Urothelium cell line (cell line): ENCODE data around the gene PLEKHG5.

Experiments
- DNase-seq: peaks from one replicate; pipeline ENCODE4 v3.0.0; 2011; ENCODE audit warnings: low spot score, mixed read lengths
- FAIRE-seq: peaks from 2 replicates; lab custom pipeline; 2011; peaks lifted over from hg19 to GRCh38; lab: Jason Lieb, UNC

Gene PLEKHG5, protein sequence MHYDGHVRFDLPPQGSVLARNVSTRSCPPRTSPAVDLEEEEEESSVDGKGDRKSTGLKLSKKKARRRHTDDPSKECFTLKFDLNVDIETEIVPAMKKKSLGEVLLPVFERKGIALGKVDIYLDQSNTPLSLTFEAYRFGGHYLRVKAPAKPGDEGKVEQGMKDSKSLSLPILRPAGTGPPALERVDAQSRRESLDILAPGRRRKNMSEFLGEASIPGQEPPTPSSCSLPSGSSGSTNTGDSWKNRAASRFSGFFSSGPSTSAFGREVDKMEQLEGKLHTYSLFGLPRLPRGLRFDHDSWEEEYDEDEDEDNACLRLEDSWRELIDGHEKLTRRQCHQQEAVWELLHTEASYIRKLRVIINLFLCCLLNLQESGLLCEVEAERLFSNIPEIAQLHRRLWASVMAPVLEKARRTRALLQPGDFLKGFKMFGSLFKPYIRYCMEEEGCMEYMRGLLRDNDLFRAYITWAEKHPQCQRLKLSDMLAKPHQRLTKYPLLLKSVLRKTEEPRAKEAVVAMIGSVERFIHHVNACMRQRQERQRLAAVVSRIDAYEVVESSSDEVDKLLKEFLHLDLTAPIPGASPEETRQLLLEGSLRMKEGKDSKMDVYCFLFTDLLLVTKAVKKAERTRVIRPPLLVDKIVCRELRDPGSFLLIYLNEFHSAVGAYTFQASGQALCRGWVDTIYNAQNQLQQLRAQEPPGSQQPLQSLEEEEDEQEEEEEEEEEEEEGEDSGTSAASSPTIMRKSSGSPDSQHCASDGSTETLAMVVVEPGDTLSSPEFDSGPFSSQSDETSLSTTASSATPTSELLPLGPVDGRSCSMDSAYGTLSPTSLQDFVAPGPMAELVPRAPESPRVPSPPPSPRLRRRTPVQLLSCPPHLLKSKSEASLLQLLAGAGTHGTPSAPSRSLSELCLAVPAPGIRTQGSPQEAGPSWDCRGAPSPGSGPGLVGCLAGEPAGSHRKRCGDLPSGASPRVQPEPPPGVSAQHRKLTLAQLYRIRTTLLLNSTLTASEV

DNA sequence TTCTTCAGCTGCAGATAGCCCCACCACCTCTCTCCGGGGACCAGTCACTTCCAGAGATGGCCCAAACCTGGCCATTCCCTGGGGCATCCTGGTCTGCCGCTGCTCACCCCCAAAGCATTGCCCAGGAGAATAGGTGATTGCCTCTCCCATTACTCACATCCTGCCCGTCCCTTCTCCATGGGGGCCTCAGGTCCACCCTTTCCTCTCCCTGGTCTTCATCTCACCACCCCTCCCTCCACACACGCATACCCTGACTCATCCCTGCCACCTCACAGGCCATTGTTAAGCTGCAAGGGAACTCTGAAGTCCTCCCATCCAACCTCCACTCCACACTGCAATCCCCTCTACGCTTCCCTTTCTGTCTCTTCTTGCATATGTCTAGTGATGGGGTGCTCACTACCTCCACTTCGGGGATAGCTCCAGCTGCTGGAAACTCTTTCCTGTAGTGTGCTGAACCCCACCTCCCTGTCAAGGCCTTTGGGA lies at the start of gene PLEKHG5:
Gene PLEKHG5 (minus strand): TSS at position 188 of the 483 bp plus-strand sequence. CDS start 14,096 bp downstream, outside the sequence.
- DNase-seq (peak; percentile 67), FAIRE-seq (no peak)

DNA sequence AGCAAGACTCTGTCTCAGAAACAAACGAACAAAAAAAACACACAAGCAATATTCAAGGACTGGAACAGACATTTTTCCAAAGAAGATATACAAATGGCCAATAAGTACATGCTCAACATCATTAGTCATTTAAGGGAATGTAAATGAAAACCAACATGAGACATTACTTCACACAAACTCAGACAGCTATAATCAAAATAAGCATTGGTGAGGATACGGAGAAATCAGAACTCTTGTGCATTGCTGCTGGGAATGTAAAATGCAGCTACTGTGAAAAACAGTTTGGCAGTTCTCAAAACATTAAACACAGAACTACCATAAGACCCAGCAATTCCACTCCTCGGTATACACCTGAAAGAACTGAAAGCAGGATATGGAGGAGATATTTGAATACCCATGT lies 47.5 kb upstream of the PLEKHG5 start:
- no peak for DNase-seq
- no peak for FAIRE-seq

DNA sequence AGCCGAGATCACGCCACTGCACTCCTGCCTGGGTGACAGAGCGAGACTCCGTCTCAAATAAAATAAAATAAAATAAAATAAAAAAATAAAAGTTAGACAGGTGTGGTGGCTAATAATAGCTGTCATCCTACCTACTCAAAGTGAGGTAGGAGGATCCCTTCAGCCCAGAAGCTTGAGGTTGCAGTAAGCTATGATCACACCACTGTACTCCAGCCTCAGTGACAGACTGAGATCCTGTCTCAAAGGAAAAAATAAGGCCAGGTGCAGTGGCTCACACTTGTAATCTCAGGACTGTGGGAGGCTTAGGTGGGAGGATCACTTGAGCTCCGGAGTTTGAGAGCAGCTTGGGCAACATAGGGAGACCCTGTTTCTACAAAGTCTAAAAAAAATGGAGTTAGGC lies 44.8 kb upstream of the PLEKHG5 start:
- FAIRE-seq, result no peak
- DNase-seq, result no peak

DNA sequence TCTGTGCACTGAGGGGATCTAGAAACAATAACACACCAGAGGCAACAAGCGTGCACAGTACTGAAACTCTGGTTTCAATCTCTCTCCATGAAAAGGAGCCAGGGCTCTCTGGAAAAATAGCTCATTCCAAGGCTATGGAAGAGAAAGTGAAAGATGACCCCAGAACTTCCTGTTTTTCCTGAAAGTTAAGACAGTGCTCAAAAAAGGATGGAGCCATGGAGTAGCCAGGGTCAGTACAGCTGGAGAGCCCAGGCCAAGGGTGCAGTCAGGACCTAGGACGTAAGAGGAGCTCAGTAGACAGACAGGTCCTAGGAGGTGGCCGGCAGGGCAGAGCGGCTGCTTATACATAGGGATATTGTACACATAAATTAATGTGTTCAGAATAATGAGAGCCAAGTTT lies 43.7 kb upstream of the PLEKHG5 start:
- FAIRE-seq (no peak), DNase-seq (no peak)

DNA sequence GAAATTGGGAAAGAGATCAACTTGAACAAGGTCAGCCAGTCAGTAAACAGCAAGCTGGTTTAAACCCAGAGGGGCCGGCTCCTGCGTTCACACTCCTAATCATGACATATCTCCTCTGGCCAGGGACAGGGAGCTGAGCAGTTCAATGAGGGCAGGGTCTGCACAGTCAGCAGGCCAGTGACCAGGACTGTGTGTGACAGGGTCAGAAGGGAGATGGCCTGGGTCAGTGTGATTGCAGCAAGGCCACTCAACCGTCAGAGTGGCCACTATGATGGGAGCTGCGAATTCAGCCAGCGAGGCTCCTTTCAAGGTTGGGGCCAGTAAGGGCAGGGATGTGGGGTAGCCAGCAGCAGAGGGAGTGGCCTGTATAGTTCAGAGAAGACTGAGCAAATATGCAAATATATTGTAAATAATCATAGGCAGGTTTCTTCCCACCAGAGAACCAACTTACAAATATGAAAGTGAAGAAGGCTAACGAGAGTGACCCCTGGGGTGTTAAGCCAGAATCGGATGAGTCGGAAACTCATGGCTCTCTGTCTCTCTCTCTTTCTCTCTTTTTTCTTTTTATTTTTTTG lies 42.9 kb upstream of the PLEKHG5 start:
- no peak for DNase-seq

DNA sequence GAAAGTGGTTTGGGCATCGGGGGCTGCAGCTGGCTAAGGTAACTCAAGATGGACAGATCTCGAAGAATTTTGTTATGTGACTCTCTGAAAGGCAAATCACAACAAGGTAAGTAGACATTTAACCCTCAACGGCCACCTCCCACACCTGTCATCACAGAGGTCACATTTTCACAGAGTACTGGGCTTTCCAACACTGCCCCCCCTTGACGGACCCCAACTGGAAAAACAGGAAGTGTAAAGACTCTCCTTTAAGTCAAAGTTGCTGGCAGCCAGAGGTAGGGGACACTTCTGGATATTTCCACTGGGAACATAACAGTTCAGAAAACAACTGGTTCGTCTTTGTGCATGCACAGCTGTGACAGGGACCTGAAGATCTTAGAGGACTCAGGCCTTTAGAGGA lies 40.5 kb upstream of the PLEKHG5 start:
- no peak for FAIRE-seq
- no peak for DNase-seq

More for the DNA sequence above, 42.9 kb upstream of the PLEKHG5 start:
- FAIRE-seq, result no peak

DNA sequence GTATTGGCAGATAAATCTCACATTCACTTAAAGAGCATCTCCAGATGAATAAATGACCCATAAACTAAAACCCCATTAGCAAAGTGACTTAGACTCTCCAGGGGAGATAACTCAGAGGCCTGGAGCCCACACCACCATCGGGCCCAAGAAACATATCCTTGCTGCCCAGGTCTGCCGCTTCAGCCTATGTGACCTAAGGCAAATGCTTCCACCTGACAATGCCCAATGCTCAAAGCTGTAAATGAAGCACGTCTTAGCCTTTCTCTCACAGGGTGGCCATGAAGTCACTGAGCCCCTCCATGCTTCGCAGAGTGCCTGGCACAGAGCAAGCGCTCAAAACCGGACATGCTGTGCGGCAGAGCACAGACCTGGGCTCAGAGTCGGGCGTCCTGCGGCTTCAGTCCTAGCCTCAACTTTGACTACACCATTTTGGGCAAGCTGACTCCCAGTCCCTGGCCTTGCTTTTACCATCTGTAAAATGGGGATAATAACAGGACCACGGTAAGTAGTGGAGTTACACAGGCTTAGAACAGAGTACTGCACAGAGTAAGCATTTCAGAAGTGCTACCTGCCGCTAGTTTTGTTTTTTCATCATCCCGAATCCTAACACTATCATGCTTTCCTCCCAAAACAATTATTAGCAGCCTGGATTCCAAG lies 39.2 kb upstream of the PLEKHG5 start:
- DNase-seq (no peak), FAIRE-seq (no peak)

DNA sequence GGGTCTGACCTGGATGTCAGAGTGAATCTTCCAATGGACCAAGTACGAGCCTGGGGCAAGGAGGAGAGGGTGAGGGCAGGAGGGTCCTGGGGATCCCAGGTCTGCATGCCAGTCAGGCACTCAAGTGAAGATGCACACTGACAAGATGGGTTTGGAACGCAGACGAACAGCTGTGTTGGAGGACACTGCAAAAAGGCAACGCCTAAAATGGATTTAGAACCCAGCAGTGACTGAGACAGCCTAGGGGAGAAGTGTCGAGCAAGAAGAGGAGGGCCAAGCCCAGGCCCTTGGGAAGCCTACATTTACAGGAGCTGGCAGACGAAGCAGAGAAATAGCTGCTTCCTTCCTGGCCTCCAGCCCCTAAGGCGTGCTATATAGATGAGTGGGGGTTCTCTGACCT lies 37.0 kb upstream of the PLEKHG5 start:
- FAIRE-seq, result no peak

DNA sequence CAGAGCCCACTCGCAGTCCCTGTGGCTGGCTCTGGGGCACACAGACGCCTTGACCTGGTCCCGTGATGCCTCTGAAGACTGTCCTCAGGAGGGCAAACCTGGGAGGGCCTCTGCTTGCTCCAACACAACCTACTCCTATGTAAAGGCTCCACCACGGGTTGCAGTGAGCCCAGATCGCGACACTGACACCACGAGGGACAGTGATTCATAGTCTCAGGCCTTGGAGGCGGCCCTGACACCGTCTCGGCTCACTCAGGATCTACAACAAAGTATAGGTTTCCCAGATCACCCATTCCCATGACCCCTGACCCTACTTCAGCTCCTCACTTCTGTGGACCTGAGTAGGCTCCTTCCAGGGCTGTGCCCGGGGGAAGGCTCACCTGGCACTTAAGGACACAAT lies 34.8 kb upstream of the PLEKHG5 start:
- no peak for FAIRE-seq

More for the DNA sequence above, 37.0 kb upstream of the PLEKHG5 start:
- DNase-seq, result no peak

DNA sequence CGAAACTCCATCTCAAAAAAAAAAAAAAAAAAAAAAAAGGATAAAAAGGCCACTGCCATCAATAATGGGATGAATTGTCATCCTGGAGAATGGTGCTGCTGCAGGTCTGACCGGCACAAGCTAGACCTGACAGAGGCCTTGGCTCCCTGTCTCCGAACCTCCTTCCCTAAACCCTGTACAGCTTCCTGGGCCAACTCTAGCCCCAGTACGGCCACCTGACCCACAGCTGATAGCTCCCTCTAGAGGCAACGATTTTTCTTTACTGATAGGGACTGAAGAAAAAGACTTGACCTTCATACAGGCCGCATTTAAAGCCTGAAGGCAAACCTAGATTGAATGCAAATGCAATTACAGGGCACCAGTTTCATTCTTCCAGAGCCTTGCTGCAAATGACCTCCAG lies 32.1 kb upstream of the PLEKHG5 start:
- FAIRE-seq, result no peak
- peak; percentile 18 for DNase-seq

More for the DNA sequence above, 34.8 kb upstream of the PLEKHG5 start:
- no peak for DNase-seq

DNA sequence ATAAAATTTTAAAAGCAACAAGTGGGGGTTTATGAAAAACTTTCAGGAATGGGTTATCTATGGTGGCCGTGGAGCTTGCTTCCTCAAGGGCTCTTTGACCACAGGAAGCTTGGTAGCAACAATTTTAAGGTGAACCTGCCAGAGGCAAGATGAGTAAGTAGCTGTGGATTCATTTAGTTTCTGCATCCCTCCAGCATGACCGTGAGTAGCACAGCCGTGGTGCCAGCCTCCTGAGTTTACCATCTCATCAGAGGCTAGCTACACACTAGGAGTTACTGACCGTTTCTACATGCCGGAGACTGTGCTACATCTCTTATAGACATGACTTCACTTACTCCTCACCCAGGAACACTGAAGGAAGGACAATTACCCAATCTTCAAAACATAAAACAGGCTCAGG lies 30.1 kb upstream of the PLEKHG5 start:
- FAIRE-seq, result no peak

DNA sequence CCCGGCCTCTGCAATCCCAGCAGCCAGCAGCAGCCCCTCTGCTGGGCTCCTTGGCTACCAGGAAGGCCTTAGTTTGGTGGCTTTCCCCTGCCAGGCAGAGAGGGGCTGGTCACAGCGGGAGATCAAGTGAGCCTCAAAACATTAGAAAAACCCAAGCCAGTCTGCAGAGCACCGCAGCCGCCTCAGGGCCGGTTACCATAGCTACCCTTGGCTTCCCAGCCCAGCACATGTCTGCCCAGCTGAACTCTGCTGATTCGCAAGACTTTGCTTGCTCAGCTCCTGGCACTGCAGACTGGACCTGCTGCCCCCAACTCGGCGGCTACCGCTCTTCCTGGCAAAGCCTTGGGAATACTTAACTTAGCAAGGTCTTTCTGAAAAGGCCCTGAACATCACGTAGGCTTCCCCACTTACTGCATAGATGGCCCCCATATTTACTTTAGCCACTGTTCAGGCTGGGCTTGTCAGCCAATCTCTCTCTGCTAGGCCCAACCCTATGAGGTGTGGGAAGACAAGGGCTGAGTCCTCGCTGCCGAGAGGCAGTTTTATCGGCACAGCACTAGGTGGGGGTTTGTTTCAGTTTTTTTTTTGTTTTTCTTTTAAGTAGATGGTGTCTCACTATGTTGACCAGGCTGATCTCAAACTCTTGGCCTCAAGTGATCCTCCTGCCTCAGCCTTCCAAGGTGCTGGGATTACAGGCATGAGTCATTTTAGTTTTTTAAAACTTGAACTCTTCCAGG lies 28.6 kb upstream of the PLEKHG5 start:
- FAIRE-seq (no peak), DNase-seq (no peak)

More for the DNA sequence above, 30.1 kb upstream of the PLEKHG5 start:
- no peak for DNase-seq

DNA sequence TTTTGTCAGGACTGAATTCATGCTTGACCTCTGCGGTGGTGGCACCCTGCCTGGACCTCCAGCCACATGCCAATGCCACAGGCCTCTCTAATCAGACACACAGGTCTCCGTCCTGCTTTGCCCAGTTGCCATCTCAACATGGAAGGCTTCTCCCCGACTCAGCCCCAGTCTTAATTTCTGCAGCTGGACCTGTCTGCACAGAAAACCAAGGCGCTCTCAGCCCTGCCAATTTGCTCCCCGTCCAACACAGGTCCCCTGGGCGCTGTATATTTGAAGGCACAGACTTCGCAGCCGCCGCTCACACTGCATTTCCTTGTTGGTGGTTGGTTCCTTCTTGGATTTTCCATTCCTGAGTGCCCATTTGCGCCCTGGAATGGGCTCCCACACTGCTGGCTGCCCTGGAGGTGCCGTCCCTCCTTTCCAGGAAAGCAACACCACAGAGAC lies 28.0 kb upstream of the PLEKHG5 start:
- DNase-seq (no peak), FAIRE-seq (no peak)

DNA sequence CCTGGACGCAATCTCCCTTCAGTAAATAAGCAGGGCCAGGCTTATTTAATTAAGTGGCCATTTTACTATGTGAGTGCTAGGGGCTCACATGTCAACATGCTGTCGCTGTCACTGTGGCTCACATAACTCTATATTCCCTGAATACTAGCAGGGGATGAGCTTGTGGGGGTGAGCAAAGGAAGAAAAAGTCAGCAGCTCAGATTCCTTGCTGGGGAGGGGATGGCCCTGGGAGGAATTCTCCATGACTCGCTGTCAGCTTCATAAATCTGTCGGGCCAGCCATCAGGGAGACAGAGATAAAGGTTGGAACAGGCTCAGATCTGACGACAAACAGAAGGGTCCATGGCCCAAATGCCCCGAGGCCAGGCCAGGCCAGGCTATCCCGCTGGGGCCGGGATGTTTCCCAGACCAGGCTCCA lies 26.0 kb upstream of the PLEKHG5 start:
- DNase-seq (no peak), FAIRE-seq (no peak)

DNA sequence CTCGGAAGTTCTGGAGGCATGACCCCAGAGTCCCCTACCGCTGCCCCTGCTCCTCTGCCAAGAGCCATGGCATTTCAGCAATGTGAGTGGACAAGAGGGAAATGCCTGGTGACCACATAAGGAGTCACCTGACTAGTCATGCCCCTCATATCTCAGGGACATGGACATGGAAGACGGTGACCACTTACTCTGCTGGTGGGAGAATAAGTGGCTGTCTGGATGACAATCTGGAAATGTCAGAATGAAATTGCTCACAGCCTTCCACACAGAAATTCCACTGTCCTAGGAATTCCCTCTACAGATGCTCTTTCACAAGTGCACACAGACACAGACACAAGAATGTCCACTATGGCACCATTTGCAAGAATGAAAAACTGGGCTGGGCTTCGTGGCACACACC lies 24.3 kb upstream of the PLEKHG5 start:
- DNase-seq (no peak), FAIRE-seq (no peak)

DNA sequence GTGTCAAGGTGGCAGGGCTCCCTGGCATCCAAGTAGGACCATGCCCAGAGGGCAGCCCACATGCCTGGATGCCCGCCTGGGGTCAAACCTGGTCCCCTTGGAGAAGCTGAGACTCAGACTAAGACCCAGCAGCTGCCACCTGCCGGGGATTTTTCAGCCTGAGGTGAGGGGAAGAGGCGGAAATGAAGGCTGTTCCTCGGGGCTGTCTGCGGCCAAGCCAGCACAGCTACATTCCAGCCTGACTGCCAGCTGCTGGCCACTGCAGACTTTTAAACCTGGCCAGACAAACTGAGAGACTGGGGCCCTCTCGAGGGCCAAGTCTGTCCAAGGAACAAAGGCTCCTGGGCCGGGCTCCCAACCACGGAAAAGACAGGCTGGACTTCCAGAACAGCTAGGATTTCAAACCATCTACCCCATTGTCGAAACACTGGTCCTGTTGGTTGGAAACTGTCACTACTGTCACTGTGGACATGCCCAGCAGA lies 21.9 kb upstream of the PLEKHG5 start:
- FAIRE-seq, result no peak
- DNase-seq, result no peak

DNA sequence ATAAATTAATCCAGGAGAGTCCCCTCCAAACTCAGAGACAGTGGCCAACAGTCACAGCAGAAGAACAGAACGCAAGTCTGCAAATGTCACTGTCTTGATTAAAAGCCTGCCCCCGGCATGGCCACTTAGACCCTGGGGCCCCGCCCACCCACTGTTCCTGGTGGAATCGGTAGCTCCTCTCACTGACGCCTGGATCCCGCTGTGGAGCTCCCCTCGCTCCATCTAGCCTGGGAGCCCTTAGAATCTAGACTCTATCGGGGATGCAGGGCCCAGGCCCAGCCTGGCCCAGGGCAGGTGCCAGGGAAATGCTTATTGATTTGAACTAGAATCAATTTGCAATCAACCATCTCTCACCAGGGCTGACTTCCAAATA lies 21.4 kb upstream of the PLEKHG5 start:
- no peak for DNase-seq
- no peak for FAIRE-seq

DNA sequence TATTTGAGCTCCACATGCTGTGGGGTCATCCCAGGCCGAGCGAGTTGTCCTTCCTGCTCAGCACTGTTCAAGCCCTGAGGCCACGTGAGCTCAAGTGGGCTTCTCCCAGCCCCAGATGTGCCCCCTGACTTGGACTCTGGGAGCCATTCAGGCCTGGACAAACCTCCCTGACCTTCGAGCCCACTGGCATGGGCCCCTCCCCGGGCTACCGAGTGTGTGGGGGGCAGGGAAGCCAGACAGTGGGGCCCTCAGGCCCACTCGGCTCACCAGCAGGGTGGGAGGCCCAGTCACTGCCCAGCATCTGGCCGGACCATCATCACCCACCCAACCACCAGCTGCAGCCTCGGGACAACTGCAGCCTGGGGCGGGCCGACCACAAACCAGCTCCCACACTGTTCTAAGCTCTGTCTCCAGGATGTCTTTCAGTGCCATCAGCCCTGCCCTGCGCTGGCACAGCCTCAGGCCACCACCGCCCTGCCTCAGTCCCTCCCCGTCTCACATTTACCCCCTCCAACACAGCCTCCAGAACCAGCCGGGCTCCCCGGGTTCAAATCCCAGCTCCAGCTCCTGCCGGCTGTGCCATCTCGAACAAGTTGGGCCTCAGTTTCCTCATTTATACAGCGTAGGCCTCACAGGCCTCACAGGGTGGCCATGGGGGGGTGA lies 20.9 kb upstream of the PLEKHG5 start:
- DNase-seq (no peak), FAIRE-seq (no peak)
